GM19395 (cell line): Measurements from ENCODE around the gene INPP1.

ENCODE experiments used
- ATAC-seq: cut with Tn5 transposase; IDR thresholded peaks from one replicate; pipeline ENCODE4 v1.9.1; 2021; ENCODE audit warnings: mild to moderate bottlenecking, moderate library complexity; ENCODE audit not compliant: unreplicated experiment

The INPP1 gene

GRCh38 chr2:190360561-190360960 lies 17.2 kb downstream of the INPP1 start:
- no peak for ATAC-seq

DNA sequence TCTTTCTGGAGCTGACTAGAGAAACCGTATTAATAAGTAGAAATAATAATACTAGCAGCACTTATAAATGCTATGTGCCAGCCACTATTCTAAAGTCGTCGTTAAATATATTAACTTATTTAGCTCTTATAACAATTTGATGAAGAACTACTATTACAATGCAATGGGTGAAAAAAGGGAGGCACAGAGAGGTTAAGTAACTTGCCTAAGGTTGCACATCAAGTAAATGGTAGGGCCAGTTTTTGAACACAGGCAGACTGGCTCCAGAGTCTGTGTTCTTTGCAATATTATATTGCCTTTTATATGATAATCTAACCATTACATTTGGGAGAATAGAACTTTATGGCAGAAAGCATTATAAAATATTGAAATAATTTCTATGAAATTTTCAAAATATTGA lies 17.6 kb downstream of the INPP1 start:
- ATAC-seq = no peak

DNA sequence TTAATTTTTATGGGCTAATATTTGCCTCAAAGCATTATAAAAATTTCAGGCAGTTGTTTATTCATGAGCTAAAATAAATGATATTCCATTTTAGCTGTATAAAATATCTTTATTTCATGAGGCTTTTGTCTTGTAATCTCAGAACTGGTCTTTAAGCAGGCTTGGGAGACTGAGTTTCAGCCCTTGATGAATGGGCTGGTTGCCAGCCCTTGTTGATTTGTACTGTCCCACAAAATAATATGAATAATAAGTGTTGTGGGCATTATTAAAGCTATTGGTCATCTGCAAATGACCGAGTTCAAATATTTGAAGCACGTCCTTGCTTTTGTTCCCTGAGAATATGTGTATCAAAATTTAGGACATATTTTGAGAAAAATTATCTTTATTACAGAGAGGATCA lies 18.2 kb downstream of the INPP1 start:
- ATAC-seq = no peak

DNA sequence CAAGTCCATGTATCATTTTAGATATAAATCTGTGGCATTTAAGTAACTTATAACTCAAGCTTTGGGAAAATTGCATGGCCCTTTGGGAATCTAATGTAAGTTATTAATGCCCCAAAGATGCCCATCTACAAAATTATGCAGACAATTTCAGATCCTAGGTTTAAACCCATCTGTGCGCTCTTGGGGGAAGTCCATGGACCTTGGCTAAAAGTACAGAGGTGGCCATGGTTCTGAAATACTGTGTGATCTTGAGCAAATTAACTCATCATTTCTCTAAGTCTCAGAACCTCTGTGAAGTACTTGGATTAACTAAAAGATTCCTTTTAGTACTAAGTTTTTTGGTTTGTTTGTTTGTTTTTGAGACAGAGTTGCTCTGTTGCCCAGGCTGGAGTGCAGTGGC lies 19.5 kb downstream of the INPP1 start:
- ATAC-seq = no peak

DNA sequence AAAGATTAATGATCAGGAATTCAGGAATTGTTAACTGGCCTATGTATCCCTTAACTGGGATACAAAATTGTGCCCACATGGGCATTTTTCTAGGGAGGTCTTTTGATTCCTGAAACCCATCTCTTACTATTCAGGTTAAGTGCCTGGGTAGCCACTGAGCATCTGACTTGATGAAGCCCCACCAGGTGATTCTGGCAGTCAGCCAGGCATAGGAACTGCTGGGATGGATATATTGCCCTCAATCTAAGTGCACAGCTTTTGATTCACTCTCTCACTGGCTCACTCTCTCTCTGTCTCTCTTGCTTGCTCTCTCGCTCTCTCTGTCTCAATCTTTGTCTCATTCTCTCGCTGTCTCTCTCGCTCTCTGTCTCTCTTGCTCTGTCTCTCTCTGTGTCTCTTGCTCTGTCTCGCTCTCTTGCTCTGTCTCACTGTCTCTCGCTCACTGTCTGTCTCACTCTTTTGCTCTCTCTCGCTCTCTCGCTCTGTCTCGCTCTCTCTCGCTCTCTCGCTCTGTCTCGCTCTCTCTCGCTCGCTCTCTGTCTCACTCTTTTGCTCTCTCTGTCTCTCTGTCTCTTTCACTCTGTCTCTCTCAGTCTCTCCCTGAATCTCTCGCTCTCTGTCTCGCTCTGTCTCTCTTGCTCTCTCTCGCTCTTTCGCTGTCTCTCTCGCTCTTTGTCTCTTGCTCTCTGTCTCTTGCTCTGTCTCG lies 22.3 kb downstream of the INPP1 start:
- ATAC-seq = no peak

- no peak for ATAC-seq
These were observed 22.9 kb downstream of the INPP1 start for GRCh38 chr2:190366248-190366753.

- ATAC-seq = no peak
These were observed 23.7 kb downstream of the INPP1 start for GRCh38 chr2:190367091-190367490.

- ATAC-seq = no peak
These were observed 26.2 kb downstream of the INPP1 start for GRCh38 chr2:190369635-190370034.

DNA sequence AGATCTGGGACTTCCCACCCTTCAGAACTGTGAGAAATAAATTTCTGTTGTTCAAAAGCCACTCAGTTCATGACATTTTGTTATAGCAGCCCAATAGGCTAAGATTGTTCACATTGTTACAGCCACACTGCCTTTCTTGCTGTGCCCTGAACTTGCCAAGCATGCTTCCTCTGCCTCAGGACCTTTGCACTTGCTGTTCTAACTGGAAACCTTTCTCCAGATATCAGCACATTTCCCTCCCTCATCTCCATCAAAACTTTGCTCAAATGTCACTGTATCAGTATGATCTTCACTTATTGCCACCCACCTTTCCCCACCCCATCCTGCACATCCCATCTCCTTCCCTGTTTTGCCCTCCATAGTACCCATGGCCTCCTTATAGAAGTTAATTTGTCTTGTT lies 32.7 kb downstream of the INPP1 start:
- no peak for ATAC-seq

GRCh38 chr2:190376591-190377245 lies 33.3 kb downstream of the INPP1 start:
- ATAC-seq = no peak

- no peak for ATAC-seq
These were observed 35.5 kb downstream of the INPP1 start for GRCh38 chr2:190378880-190379237.

DNA sequence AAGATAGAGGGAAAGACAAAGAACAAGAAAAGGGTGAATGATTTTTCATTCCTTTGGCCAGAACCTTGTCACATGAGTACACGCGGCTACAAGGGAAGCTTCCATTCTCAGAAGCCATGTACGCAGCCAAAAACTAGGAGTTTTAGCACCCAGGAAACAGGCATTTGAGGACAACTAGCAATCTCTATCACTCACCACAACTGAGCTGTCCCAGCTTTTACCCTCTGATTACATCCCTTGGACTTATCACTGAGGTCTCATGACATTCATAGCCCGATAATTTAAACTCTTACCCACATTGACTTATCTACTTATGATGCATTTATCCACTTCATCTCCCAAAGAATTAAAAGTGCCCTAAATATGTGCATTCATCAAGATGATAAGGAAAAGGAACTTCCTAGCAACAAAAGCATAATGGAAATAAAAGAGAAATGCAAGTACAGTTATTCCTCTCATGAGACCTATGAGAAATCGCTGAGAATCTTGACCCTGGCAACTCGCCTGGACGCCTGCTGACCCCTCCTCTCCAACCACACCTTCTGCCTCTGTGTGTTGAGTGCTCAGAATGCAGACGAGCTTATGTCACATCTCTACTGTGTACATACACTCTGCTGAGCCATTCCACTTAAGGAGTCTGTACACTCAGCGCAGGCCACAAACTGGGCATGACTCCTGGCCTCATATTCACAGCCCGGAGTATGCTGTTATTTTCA lies 36.0 kb downstream of the INPP1 start:
- ATAC-seq = no peak

- no peak for ATAC-seq
These were observed 37.6 kb downstream of the INPP1 start for GRCh38 chr2:190380962-190381412.

- ATAC-seq = peak; percentile 86
These were observed 39.5 kb downstream of the INPP1 start for GRCh38 chr2:190382851-190383250.

DNA sequence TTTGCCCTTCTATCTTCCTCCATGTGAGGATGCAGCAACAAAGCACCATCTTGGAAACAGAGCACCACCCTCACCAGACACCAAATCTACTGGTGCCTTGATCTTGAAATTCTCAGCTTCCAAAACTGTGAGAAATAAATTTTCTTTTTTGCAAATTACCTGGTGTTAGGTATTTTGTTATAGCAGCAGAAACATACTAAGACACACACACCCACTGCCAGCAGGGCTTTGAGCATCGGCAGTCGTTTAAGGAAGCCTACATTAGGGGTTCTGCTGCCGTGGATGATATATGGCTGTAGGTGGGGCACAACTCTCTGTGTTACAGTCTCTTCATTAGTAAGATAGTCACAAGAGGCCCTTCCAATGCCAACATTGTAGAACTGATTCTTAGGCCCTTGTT lies 44.0 kb downstream of the INPP1 start:
- no peak for ATAC-seq

DNA sequence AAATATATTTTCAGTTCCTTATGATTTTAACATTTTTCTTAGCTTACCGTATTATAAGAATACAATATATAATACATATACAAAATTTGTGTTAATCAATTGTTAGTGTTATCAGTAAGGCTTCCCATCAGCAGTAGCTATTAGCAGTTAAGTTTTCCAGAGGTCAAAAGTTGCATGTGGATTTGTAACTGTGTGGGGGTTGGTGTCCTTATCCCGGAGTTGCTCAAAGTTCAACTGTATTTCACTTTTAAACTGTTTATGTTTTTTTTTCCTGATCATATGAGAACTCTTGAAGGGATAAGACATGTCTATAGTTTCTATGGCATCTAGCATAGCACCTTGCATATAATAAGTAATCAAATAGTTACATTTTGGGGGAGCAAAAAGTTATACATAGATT lies 52.9 kb downstream of the INPP1 start:
- no peak for ATAC-seq

- no peak for ATAC-seq
These were observed 59.7 kb downstream of the INPP1 start for GRCh38 chr2:190402986-190403603.

DNA sequence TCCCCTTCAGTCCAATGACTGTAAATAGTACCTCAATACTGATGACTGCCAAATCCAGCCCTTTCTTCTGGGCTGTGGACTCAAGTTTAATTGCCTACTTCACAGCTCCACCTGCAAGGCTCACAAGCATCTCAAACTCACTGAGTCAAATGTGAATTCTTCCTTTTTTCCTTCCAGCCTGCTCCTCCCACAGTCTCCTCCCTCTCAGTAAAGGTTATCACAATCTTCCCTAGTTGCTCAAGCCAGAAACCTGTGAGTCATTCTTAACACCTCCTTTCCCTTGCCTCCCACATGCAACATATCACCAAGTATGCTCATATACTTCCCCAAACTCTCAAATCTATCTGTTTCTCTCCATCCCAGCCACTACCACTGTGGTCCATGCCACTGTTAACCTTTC lies 61.1 kb downstream of the INPP1 start:
- ATAC-seq = no peak

DNA sequence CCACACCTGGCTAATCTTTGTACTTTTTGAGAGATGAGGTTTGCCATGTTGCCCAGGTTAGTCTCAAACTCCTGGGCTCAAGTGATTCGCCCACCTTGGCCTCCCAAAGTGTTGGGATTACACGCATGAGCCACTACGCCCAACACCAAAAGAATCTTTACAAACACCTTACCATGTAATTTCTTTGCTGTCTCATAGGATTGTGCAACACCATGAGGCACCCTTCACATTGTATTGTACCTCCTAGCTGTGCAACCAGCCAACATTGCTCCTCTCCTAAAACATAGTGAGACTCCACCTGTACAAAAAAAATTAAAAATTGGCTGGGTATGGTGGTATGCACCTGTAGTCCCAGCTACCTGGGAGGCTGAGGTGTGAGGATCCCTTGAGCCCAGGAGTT lies 61.7 kb downstream of the INPP1 start:
- no peak for ATAC-seq

DNA sequence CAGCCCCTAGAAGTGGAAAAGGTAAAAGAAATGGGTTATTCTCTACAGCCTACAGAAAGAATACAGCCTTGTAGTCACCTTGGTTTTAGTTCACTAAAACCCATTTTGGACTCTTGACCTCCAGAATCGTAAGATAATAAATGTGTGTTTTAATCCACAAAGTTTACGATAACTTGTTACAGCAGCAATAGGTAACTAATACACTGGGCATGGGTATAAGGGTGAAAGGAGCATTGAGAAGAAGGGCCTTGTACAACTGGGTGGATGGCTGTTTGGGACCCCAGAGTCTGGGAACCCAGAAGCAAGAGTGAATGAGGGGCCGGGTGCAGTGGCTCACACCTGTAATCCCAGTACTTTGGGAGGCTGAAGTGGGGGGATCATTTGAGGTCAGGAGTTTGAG lies 62.6 kb downstream of the INPP1 start:
- no peak for ATAC-seq

GRCh38 chr2:190406805-190407204 lies 63.4 kb downstream of the INPP1 start:
- ATAC-seq = no peak
